ENCODE results near the gene CCDC91.
"Not testable (repeated sequence)": the region's sequence is repeated elsewhere in the genome, so short reads cannot be mapped to it uniquely, and the experiment has no call there.

CCDC91 gene

DNA sequence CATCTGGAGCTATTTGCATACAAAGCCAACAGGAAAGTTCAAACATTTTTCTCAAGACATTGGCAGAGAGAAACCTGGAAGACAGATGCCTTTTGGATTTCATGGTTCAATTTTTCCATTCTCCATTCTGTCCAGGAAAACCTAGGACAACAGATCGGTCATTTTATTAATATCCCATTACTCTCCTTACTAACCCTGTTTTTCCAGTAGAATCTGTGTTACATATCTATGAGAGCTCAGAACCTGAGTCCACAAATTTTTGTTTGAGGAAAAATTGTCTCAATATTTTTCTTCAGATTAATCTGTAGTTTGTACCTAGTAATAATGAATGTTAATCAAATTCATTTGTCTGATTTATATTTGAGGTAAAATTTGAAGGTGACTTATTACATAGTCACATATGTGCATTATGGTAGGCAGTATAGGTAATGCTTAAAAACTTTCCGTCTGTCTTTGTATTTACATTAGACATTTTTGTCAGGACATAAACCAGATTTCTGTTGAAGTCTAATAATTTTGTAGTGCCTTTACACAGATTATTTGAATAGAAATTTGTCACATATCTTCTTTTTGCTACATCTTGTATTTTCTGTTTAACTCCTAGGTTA, 75.3 kb downstream of the CCDC91 start:
- no peak for DNase-seq
- in situ Hi-C loops (cut with MboI; ENCODE audit: low pct_unique_long_range_greater_than_20kb, low sequenced_read_pairs): no loop called here

GRCh38 chr12:28267920-28268607, 77.8 kb downstream of the CCDC91 start:
- DNase-seq; in situ Hi-C loops (cut with MboI; ENCODE audit: low pct_unique_long_range_greater_than_20kb, low sequenced_read_pairs): not testable (repeated sequence)

- DNase-seq: no peak
- in situ Hi-C loops (cut with MboI; ENCODE audit: low pct_unique_long_range_greater_than_20kb, low sequenced_read_pairs): no loop called here
Measured at GRCh38 chr12:28268608-28269229, 78.5 kb downstream of the CCDC91 start.

- in situ Hi-C loops (cut with MboI; ENCODE audit: low pct_unique_long_range_greater_than_20kb, low sequenced_read_pairs): no loop called here
- DNase-seq: no peak
Measured at GRCh38 chr12:28269851-28270250, 79.6 kb downstream of the CCDC91 start.

DNA sequence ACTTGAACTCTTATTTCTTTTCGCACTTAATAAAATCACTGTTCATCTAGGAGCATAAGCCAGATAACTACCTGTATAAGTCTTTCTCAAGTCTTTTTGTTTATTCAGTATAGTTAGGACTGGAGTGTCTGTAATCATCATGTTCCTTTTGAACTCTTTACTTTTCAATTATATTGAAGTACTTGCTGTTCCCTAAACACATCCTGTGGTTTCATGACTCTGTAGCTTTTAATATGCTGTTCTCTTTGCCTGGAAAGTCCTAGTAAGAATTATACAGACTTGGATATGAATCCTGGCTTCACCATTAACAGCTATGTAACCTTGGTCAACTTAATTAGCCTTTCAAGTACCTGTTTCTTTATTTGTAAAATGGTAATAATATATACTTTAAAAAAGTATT, 88.2 kb downstream of the CCDC91 start:
- no peak for DNase-seq
- in situ Hi-C loops (cut with MboI; ENCODE audit: low pct_unique_long_range_greater_than_20kb, low sequenced_read_pairs): no loop called here

DNA sequence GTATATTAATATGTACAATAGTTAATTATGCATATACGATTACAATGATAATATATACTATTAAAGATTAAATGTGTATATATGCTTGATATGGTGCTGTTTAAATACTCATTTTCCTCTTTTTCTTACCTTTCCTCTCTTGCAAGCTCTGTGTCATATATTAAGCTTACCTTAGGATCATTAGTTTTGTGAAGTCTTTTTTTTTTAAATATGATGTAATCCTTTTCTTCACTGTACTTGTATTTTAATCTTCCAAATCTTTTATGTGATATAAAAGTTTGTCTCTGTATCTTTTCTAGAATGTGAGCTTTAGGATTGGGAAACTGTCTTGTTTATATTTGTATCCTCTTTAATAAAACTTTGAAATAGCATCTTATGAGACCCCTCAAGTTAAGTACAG, 88.7 kb downstream of the CCDC91 start:
- in situ Hi-C loops (cut with MboI; ENCODE audit: low pct_unique_long_range_greater_than_20kb, low sequenced_read_pairs): no loop called here
- no peak for DNase-seq

DNA sequence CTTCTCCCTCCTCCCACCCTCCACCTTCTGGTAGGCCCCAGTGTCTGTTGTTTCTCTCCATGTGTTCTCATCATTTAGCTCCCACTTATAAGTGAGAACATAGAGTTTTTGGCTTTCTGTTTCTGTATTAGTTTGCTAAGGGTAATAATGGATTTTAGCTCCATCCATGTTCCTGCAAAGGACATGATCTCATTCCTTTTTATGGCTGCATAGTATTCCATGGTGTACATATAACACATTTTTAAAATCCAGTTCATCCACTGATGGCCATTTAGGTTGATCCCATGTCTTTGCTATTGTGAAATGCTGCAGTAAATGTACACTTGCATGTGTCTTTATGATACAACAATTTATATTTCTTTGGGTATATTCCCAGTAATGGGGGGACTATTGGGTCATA, 96.1 kb downstream of the CCDC91 start:
- in situ Hi-C loops (cut with MboI; ENCODE audit: low pct_unique_long_range_greater_than_20kb, low sequenced_read_pairs): no loop called here
- DNase-seq: no peak

DNA sequence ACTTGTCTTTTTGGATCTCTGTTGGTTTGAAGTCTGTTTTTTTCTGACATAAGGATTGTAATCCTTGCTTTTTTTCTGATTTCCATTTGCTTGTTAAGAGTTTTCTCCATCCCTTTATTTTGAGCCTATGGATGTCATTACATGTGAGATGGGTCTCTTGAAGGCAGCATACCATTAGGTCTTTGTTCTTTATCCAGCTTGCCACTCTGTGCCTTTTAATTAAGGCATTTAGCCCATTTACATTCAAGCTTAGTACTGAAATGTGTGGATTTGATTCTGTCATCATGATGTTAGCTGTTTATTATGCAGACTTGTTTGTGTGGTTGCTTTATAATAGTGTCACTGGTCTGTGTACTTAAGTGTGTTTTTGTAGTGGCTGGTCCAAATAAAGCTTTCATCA, 100.0 kb downstream of the CCDC91 start:
- no peak for DNase-seq
- in situ Hi-C loops (cut with MboI; ENCODE audit: low pct_unique_long_range_greater_than_20kb, low sequenced_read_pairs): no loop called here

DNA sequence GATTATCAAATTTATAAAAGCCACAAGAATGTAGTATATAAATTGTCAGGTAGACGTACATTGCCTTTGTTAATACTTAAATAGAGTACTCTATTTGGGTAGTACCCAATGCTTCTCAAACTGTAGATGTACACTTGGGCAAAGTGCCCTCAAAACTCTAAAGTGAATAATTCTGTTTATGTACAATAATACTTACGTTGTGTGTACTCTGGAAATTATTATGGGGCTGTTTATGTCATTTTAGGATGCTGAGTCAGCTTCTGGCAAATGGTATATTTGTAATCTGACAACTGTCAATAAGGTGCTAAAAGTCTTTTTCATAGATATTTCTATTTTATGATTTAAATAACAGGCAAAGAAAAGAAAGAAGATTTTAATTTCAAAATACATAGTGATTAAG, 102.4 kb downstream of the CCDC91 start:
- in situ Hi-C loops (cut with MboI; ENCODE audit: low pct_unique_long_range_greater_than_20kb, low sequenced_read_pairs): no loop called here

GRCh38 chr12:28294300-28294699, 104.0 kb downstream of the CCDC91 start:
- DNase-seq: peak; percentile 90
- in situ Hi-C loops (cut with MboI; ENCODE audit: low pct_unique_long_range_greater_than_20kb, low sequenced_read_pairs): no loop called here

More for the DNA sequence above, 102.4 kb downstream of the CCDC91 start:
- no peak for DNase-seq

- DNase-seq: no peak
- in situ Hi-C loops (cut with MboI; ENCODE audit: low pct_unique_long_range_greater_than_20kb, low sequenced_read_pairs): no loop called here
Measured at GRCh38 chr12:28296287-28296686, 106.0 kb downstream of the CCDC91 start.

GRCh38 chr12:28303192-28303591, 112.9 kb downstream of the CCDC91 start:
- no peak for DNase-seq
- in situ Hi-C loops (cut with MboI; ENCODE audit: low pct_unique_long_range_greater_than_20kb, low sequenced_read_pairs): no loop called here

DNA sequence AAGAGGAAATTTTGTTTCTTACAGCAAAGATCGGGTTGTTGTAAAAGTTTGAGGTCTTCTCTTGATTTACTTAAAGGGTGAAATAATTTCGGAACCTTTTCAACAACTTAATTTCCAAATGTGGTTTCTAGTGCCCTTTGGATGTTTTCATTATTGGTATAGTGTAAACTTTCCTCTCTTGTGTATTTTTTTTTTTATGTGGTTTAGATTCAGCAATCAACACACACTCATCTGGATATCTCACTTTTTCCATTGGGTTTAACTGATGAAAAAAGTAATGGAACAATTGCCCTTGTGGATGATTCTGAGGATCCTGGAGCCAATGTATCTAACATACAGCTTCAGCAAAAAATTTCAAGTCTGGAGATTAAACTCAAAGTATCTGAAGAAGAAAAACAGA, 116.3 kb downstream of the CCDC91 start:
- no peak for DNase-seq
- in situ Hi-C loops (cut with MboI; ENCODE audit: low pct_unique_long_range_greater_than_20kb, low sequenced_read_pairs): no loop called here

DNA sequence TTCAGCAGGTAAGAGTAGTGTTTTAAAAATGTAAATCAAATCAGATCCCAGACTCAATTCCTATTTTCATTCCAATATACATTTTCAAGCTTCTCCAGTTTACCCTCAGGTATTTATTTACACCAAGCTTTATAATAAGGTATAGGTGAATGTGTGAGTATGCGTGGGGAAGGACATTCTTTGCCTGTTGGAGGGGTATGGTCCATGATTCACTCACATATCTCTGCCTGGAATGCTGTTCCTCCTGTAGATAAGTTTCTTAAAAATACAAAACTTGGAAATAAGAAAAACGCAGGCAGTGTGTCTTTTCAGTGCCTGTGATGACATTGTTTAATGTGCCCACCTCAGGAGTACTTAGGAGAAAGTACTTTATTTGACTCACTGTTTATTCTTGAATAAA, 118.6 kb downstream of the CCDC91 start:
- in situ Hi-C loops (cut with MboI; ENCODE audit: low pct_unique_long_range_greater_than_20kb, low sequenced_read_pairs): no loop called here
- DNase-seq: no peak

- in situ Hi-C loops (cut with MboI; ENCODE audit: low pct_unique_long_range_greater_than_20kb, low sequenced_read_pairs): no loop called here
- DNase-seq: no peak
Measured at GRCh38 chr12:28313631-28314030, 123.4 kb downstream of the CCDC91 start.

GRCh38 chr12:28316049-28316448, 125.8 kb downstream of the CCDC91 start:
- in situ Hi-C loops (cut with MboI; ENCODE audit: low pct_unique_long_range_greater_than_20kb, low sequenced_read_pairs): no loop called here
- DNase-seq: no peak

DNA sequence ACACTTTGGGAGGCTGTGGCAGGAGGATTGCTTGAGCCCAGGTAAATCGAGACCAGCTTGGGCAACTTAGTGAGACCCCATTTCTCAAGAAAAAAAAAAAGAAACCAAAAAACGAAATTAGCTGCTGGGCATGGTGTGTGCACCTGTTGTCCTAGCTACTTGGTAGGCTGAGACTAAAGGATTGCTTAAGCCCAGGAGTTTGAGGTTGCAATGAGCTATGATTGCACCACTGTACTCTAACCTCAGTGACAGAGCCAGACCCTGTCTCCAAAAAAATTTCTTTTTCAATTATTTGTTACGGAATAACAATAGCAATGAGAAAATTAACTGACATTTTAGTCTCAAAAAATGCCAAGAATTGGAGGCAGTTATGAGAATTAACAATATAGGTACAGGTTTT, 128.0 kb downstream of the CCDC91 start:
- no peak for DNase-seq
- in situ Hi-C loops (cut with MboI; ENCODE audit: low pct_unique_long_range_greater_than_20kb, low sequenced_read_pairs): no loop called here

- in situ Hi-C loops (cut with MboI; ENCODE audit: low pct_unique_long_range_greater_than_20kb, low sequenced_read_pairs): no loop called here
- DNase-seq: no peak
Measured at GRCh38 chr12:28320353-28320752, 130.1 kb downstream of the CCDC91 start.

DNA sequence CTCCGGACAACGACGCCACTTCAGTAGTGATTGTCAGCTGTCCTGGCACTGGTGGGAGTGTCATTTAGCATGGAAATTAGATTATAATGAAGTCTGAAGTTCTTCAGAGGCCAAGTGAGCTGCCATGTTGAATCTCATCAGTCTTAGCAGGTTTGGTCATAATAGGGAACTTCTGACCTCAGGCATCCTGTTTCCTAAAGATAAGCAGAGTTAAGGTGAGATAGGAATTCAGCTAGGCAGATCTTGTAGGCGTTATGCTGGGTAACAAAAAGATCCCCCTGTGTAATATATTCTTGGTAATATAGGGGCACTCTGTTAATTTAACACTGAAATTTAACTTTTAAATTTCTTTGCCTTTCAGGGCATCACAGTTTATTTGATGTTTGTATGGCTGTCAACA, 137.5 kb downstream of the CCDC91 start:
- no peak for DNase-seq
- in situ Hi-C loops (cut with MboI; ENCODE audit: low pct_unique_long_range_greater_than_20kb, low sequenced_read_pairs): no loop called here

- in situ Hi-C loops (cut with MboI; ENCODE audit: low pct_unique_long_range_greater_than_20kb, low sequenced_read_pairs): no loop called here
- DNase-seq: no peak
Measured at GRCh38 chr12:28328967-28329366, 138.7 kb downstream of the CCDC91 start.

DNA sequence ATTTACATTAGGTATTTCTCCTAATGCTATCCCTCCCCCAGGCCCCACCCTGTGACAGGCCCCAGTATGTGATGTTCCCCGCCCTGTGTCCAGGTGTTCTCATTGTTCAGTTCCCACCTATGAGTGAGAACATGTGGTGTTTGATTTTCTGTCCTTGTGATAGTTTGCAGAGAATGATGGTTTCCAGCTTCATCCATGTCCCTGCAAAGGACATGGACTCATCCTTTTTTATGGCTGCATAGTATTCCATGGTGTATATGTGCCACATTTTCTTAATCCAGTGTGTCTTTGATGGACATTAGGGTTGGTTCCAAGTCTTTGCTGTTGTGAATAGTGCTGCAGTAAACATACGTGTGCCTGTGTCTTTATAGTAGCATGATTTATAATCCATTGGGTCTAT, 139.5 kb downstream of the CCDC91 start:
- in situ Hi-C loops (cut with MboI; ENCODE audit: low pct_unique_long_range_greater_than_20kb, low sequenced_read_pairs); DNase-seq: not testable (repeated sequence)

Measured in KBM-7 (cell line).